ENCODE results near the gene SOBP.

GRCh38 chr6:107485157-107485556, 4.8 kb upstream of the SOBP start:
- TF ChIP-seq, protein P1, sequence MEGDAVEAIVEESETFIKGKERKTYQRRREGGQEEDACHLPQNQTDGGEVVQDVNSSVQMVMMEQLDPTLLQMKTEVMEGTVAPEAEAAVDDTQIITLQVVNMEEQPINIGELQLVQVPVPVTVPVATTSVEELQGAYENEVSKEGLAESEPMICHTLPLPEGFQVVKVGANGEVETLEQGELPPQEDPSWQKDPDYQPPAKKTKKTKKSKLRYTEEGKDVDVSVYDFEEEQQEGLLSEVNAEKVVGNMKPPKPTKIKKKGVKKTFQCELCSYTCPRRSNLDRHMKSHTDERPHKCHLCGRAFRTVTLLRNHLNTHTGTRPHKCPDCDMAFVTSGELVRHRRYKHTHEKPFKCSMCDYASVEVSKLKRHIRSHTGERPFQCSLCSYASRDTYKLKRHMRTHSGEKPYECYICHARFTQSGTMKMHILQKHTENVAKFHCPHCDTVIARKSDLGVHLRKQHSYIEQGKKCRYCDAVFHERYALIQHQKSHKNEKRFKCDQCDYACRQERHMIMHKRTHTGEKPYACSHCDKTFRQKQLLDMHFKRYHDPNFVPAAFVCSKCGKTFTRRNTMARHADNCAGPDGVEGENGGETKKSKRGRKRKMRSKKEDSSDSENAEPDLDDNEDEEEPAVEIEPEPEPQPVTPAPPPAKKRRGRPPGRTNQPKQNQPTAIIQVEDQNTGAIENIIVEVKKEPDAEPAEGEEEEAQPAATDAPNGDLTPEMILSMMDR (IDR thresholded peaks at IDR 0.05; ENCODE audit: extremely low read depth in 1 of 2, insufficient read depth in 1 of 2, low read depth in 1 of 2, low read length in 2 of 2) = no peak
- no peak for TF ChIP-seq POLR2A (IDR thresholded peaks at IDR 0.05; ENCODE audit: low read depth, low read length)
- no peak for TF ChIP-seq MAX (IDR thresholded peaks at IDR 0.05; ENCODE audit: insufficient read depth, insufficient read length)
- no peak for TF ChIP-seq POLR2AphosphoS5 (IDR thresholded peaks at IDR 0.05; ENCODE audit: insufficient read depth, low read depth, low read length)
- no peak for TF ChIP-seq EZH2 (IDR thresholded peaks at IDR 0.05; ENCODE audit: borderline replicate concordance, low read depth, low read length, severe bottlenecking)
